GM18519 (cell line): Measurements from ENCODE around the gene PCNT.

Source experiments
- ATAC-seq: cut with Tn5 transposase; IDR thresholded peaks from one replicate; pipeline ENCODE4 v1.9.1; 2021; ENCODE audit warnings: mild to moderate bottlenecking, moderate library complexity; ENCODE audit not compliant: unreplicated experiment, low FRiP score

PCNT gene, protein sequence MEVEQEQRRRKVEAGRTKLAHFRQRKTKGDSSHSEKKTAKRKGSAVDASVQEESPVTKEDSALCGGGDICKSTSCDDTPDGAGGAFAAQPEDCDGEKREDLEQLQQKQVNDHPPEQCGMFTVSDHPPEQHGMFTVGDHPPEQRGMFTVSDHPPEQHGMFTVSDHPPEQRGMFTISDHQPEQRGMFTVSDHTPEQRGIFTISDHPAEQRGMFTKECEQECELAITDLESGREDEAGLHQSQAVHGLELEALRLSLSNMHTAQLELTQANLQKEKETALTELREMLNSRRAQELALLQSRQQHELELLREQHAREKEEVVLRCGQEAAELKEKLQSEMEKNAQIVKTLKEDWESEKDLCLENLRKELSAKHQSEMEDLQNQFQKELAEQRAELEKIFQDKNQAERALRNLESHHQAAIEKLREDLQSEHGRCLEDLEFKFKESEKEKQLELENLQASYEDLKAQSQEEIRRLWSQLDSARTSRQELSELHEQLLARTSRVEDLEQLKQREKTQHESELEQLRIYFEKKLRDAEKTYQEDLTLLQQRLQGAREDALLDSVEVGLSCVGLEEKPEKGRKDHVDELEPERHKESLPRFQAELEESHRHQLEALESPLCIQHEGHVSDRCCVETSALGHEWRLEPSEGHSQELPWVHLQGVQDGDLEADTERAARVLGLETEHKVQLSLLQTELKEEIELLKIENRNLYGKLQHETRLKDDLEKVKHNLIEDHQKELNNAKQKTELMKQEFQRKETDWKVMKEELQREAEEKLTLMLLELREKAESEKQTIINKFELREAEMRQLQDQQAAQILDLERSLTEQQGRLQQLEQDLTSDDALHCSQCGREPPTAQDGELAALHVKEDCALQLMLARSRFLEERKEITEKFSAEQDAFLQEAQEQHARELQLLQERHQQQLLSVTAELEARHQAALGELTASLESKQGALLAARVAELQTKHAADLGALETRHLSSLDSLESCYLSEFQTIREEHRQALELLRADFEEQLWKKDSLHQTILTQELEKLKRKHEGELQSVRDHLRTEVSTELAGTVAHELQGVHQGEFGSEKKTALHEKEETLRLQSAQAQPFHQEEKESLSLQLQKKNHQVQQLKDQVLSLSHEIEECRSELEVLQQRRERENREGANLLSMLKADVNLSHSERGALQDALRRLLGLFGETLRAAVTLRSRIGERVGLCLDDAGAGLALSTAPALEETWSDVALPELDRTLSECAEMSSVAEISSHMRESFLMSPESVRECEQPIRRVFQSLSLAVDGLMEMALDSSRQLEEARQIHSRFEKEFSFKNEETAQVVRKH (N-terminal part only)

GRCh38 chr21:46323710-46324389 is at the start of gene PCNT, which contains the start of gene C21orf58:
Gene PCNT (plus strand): TSS chr21:46324156. CDS start chr21:46324229, 73 bp downstream.
Gene C21orf58 (minus strand): TSS chr21:46323870. CDS start chr21:46322738, 1,132 bp downstream.
- ATAC-seq: peak; percentile 80

DNA sequence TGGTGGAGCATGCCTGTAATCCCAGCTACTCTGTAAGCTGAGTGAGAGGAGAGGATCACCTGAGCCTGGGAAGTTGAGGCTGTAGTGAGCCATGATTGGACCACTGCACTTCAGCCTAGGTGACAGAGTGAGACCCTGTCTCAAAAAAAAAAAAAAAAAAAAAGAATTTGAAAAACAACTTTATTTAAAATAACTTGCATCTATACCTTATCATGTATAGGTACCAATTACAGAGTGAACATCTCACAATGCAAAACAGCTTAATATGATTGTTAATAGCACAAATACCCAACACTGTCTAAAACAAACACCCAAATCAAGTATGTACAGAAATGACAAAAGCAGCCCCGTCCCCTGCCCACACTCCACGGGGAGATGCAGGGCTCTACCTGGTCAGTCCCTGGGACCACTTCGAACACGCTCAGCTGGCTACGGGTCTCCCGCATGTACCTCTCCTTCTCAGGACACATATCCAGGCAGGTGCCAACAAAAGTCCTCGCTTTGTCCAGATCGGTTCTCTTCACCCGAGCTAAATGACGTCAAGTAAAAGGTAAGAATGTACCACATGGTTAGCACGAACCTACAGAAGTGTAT is 49.1 kb upstream of the PCNT start:
- no peak for ATAC-seq

DNA sequence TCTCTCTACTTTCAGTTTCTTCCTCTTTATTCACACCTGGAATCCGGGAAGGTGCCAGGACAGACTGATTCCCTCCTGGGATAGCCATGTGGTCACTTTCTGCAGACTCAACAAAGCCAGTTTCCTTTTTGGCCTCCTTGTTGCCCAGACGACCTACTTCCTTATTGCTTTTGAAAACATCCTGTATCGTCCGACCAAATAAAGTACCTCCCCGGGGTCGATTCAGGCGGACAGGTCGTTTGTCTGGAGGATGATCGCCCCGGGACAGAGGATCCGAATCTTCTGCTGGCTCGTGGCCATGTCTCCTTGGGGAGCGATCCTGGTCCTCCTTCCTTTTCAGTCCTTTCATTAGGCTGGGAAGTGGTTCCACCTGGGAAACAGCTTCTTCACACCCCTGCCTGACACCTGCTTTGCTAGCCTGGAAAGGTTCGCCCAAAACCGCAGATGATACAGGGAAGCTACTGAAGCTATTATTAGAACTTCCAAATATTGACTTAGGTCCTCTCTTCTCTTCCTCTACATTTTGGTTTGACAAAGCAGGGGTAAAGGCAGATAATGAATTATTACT is 39.8 kb upstream of the PCNT start:
- no peak for ATAC-seq

GRCh38 chr21:46284733-46285132 is 39.2 kb upstream of the PCNT start:
- ATAC-seq: no peak

DNA sequence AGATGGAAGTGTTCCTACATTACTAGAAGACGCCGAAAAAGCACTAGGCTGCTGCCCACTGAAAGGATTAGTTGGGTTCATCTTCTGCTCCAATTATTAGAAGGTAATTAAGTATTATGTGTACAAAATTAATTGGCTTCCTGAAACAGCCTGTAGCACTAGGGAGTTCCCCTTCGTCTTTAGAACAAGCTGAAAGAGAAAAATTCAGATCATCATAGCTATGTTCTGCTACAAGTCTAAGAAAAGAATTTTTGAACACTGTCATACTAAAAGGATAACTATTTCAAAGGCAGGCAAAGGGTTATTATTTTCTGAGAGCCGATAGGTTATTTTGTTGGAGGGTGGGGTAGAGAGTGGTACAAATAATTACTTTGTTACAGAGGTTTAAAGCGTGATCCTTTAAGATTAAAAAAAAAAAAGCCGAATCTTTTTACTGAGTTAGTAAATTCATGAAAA is 38.7 kb upstream of the PCNT start, which contains the start of gene MCM3AP:
Gene MCM3AP, minus strand, starts transcription at position 406 of the 456 bp plus-strand sequence. Its CDS starts 325 bp downstream, at position 81.
- no peak for ATAC-seq

GRCh38 chr21:46285761-46286647 is 38.0 kb upstream of the PCNT start, which contains the start of gene YBEY:
Gene YBEY (plus strand): TSS chr21:46286342. CDS start chr21:46286914, 572 bp downstream.
- peak; percentile 69 for ATAC-seq

GRCh38 chr21:46286648-46287002 is 37.3 kb upstream of the PCNT start:
- ATAC-seq: no peak

DNA sequence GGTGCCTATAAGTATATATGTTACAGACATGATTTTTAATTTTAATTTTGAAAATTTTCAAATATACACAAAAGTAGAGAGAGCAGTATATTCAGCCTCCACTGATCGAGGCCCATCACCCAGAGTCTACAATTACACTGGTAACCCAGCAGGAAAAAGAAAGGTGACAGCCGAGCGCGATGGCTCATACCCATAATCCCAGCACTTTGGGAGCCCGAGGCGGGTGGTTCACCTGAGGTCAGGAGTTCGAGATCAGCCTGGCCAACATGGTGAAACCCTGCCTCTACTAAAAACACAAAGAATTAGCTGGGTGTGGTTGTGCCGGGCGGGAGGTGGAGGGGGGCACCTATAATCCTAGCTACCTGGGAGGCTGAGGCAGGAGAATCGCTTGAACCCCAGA is 36.4 kb upstream of the PCNT start:
- ATAC-seq: no peak

- no peak for ATAC-seq
These were observed 34.2 kb upstream of the PCNT start for GRCh38 chr21:46289655-46290179.

- no peak for ATAC-seq
These were observed 32.4 kb upstream of the PCNT start for GRCh38 chr21:46291561-46291960.

DNA sequence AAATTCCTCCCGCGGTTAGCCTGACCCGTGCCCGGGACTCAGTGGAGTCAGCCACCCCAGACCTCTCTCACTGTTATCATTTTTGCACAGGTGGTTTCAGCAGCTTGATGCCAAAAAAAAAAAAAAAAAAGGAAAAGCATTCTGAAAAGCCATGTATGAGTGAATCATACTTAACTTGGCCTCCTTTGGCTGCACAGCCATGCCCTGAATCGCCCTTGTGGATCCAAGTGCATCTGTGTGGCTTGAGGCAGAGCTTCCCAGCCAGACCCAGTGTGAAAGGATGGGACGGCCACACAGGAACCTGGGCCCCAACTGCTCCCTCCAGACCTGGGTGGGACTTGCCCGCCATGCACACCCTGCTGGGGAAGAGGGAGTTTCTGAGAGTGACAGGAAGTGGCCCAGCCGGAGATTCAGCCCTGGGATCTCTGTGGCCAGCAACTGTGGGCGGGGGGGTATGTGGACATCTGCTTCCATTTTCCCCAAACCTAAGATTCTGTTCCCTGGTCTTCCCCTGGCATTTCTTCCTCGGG is 29.2 kb upstream of the PCNT start:
- ATAC-seq: no peak

DNA sequence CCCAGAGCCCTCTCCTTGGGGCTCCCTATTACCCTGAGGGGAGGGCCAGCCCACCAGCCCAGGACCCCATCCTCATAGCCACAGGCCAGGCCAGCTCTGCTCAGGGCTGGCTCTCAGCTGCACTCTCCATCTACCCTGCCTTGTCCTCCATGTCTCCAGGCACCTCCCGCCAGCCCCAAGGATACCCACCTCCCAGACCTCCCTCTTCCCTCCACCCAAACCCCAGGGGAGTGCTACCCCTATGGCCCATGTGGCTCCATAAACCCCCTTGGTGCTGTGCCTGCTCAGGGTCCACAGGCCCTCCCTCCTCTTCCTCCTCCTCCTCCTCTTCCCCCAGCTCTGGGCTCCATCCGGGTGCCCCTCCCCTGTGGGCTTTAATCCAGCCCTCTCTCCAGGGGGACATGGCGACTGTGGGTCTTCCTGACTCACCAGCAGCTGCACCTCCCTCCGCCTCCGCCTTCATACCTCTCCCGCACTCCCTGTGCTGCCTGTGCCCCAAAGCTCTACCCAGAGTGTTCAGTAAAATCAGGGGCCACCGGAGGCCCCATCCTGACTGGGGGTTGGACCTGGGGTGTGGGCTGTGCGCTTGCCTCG is 28.7 kb upstream of the PCNT start:
- ATAC-seq: no peak

GRCh38 chr21:46295996-46296752 is 27.8 kb upstream of the PCNT start:
- ATAC-seq: no peak

GRCh38 chr21:46297338-46298271 is 26.4 kb upstream of the PCNT start:
- ATAC-seq: no peak

DNA sequence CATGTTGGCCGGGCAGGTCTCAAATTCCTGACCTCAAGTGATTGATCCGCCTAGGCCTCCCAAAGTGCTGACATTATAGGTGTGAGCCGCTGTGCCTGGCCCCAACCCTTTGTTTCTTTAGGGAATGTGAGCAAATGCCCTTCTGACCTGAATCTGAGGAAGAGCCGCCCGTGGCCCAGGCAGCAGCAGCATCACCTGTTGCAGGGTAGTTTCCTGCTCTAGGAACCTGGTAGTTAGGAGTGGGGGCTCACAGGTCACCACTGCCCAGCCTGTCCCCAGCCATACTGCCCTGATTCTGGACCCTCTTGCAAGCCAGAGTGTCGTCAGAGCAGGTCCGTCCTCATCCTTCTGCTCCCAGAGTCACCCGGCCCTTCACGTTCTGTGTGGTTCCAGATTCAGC is 24.8 kb upstream of the PCNT start:
- no peak for ATAC-seq
